PFSK-1 (cell line): ENCODE results near the gene GRK5.

ENCODE experiments used
- FOXP2 ChIP-seq: optimal IDR thresholded peaks from 2 replicates; pipeline ENCODE3; 2011; ENCODE audit warnings: borderline replicate concordance, control low read depth, inconsistent platforms; ENCODE audit not compliant: insufficient read depth; ENCODE audit errors: extremely low read length, extremely low read depth
- POLR2AphosphoS5 ChIP-seq: IDR thresholded peaks from 2 replicates; pipeline ENCODE4 v1.6.1; 2012; ENCODE audit warnings: low read depth, mild to moderate bottlenecking, control low read depth, low read length, moderate library complexity
- SIN3A ChIP-seq: IDR thresholded peaks from 2 replicates; pipeline ENCODE4 v1.6.1; 2012; ENCODE audit warnings: mild to moderate bottlenecking, low read length, moderate library complexity, borderline replicate concordance; ENCODE audit not compliant: insufficient read depth
- TAF1 ChIP-seq: IDR thresholded peaks from 2 replicates; pipeline ENCODE4 v1.6.1; 2012; ENCODE audit warnings: low read length, control low read depth, borderline replicate concordance; ENCODE audit not compliant: insufficient read depth
- TF ChIP-seq, protein P1 (sequence below), 2 experiments: IDR thresholded peaks; 2 replicates each; pipeline versions ENCODE4 v1.6.1 to v1.8.0; 2011 to 2012; ENCODE audit warnings: low read depth in 2 of 2, low read length in 2 of 2, control low read depth in 1 of 2, inconsistent platforms in 1 of 2, mild to moderate bottlenecking in 1 of 2, moderate library complexity in 1 of 2; ENCODE audit not compliant: insufficient read depth in 1 of 2

Gene GRK5

DNA sequence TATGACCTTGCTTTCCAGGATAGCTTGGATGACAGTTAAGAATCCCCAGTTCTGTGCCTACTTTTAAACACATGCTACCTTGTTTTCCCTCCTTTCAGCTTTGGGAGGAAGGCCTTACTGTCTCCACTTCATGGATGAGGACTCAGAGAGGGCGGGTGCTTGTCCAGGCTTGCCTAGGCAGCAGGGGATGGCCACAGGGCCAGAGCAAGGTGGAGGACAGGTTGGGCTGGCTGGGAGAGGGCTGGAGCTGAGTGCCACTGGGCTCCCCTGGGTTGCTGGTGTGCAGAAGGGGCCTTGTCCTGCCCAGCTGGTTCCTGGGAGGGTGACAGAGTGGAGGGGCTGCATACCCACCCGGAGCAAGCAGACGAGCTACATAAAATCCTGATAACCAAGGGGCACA lies 117.8 kb downstream of the GRK5 start:
- TF ChIP-seq POLR2AphosphoS5 (no peak), TAF1 (no peak), SIN3A (no peak), FOXP2 (no peak)
- TF ChIP-seq, protein P1, sequence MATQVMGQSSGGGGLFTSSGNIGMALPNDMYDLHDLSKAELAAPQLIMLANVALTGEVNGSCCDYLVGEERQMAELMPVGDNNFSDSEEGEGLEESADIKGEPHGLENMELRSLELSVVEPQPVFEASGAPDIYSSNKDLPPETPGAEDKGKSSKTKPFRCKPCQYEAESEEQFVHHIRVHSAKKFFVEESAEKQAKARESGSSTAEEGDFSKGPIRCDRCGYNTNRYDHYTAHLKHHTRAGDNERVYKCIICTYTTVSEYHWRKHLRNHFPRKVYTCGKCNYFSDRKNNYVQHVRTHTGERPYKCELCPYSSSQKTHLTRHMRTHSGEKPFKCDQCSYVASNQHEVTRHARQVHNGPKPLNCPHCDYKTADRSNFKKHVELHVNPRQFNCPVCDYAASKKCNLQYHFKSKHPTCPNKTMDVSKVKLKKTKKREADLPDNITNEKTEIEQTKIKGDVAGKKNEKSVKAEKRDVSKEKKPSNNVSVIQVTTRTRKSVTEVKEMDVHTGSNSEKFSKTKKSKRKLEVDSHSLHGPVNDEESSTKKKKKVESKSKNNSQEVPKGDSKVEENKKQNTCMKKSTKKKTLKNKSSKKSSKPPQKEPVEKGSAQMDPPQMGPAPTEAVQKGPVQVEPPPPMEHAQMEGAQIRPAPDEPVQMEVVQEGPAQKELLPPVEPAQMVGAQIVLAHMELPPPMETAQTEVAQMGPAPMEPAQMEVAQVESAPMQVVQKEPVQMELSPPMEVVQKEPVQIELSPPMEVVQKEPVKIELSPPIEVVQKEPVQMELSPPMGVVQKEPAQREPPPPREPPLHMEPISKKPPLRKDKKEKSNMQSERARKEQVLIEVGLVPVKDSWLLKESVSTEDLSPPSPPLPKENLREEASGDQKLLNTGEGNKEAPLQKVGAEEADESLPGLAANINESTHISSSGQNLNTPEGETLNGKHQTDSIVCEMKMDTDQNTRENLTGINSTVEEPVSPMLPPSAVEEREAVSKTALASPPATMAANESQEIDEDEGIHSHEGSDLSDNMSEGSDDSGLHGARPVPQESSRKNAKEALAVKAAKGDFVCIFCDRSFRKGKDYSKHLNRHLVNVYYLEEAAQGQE (IDR thresholded peaks at IDR 0.05; ENCODE audit: insufficient read depth in 1 of 2, low read depth in 2 of 2, low read length in 2 of 2) = no peak

DNA sequence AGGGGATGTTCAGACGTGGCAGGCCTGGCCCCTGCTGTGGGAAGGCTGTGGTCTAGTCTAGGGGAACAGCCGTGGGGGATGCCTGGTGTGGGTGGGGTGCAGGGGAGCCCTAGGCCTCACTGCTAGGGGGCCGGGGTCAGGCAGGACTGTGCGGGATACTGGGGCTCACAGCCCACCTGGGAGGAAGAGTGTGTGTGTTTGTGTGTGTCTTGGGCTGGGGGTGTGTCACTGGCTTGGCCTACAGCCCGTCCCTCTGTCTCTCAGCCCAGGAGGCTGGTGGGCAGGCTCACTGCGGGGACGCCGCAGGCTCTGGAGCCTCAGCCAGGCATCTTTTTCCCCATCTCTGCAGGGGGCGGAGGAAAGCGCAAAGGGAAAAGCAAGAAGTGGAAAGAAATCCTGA lies 118.8 kb downstream of the GRK5 start:
- TF ChIP-seq SIN3A (no peak), TAF1 (no peak), FOXP2 (no peak), POLR2AphosphoS5 (no peak)
- TF ChIP-seq, protein P1 (IDR thresholded peaks at IDR 0.05; ENCODE audit: insufficient read depth in 1 of 2, low read depth in 2 of 2, low read length in 2 of 2) = no peak

DNA sequence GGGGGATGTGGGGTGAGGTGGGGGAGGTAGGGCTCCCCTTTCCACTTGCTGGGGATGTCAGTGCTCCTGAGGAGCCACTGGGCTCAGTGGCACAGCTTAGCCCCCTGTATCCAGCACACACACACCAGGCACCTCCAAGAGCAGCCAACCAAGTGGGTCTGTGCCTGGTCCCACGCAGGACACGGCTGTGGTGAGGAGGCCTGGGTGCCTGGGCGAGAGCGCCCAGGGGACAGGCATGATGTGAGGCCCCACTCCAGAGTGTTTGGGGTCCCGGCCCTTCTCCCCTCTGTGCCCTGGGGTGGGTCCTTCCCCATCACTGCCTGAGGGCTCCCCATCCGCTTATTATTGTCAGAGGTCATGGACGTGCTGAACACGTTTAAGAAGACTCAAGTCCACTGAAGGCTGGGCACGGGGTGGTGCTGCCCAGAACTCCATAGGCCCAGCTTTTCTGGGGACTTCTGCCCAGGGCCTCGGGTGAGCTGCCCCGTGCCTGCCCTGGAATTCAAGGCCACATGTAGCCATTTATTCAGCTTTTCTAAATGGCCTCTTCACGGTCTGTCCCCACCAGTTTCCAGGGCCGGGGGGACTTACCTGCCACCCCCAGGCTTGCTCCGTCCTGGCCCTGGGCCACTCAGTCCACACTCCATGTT lies 119.8 kb downstream of the GRK5 start:
- TF ChIP-seq FOXP2 (no peak), POLR2AphosphoS5 (no peak), TAF1 (no peak), SIN3A (no peak)
- TF ChIP-seq, protein P1 (IDR thresholded peaks at IDR 0.05; ENCODE audit: insufficient read depth in 1 of 2, low read depth in 2 of 2, low read length in 2 of 2) = no peak

DNA sequence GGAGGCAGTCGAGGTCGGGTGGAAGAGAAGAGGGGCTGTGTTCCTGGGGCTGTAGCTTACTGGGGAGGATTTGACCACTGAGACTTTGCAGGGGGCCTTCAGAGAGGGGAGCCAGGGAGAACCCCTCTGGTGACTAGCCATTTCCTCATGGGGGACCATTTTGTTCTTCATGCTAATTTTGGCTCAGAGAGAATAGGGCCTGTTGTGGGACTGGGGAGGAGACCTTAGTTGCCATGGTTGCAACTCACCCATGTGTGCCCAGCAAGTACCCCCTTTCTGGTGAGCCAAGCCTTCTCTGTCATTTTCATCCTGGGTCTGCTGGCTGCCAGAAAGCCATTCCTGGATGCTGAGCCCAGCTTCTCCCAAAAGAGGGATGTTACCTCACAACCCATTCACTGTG lies 120.9 kb downstream of the GRK5 start:
- TF ChIP-seq POLR2AphosphoS5 (no peak), TAF1 (no peak), FOXP2 (no peak), SIN3A (no peak)
- TF ChIP-seq, protein P1 (IDR thresholded peaks at IDR 0.05; ENCODE audit: insufficient read depth in 1 of 2, low read depth in 2 of 2, low read length in 2 of 2) = no peak
